K562 (cell line): ENCODE measurements around the gene UNC5B. TPM values are rescaled to one million over a fixed set of nuclear protein-coding genes. Genes with fewer than 3 reads are reported as not detected.

Source experiments
- ATAC-seq: fragments of 200-7000 bp; cut with Tn5 transposase; 3 replicates; pipeline ENCODE4 v1.9.1; 2020; ENCODE audit warnings: moderate library complexity
- BruUV-seq: library from RNA; stranded (reverse); fragments of 400-500 nt; replicated peaks from 2 replicates; lab custom pipeline; 2021; lab: Mats Ljungman, UMichigan
- CTCF ChIA-PET: fragments of 300-600 bp; formaldehyde crosslinking; extraction: SDS; loops from one replicate; lab custom pipeline; 2021; ENCODE audit warnings: low intra/inter-chr PET ratio; lab: Yijun Ruan, JAX
- POLR2A ChIA-PET: fragments of 300-600, 350-650 bp; sonication (Branson Sonifier 250); formaldehyde crosslinking; extraction: SDS; loops from one replicate; lab custom pipeline; 2021; ENCODE audit warnings: antibody characterized with exemption, inconsistent platforms; lab: Yijun Ruan, JAX
- DNase-seq, 4 experiments: peaks; one replicate each; pipeline versions ENCODE4 v3.0.0 to v3.0.0-alpha.2; 2011 to 2018; ENCODE audit warnings: low spot score in 3 of 4, mixed read lengths in 3 of 4; ENCODE audit errors: extremely low read depth in 1 of 4
- FAIRE-seq: peaks from 2 replicates; lab custom pipeline; 2011; peaks lifted over from hg19 to GRCh38; lab: Jason Lieb, UNC
- H2AFZ ChIP-seq: 2 replicates; pipeline ENCODE4 v1.6.0; 2011; ENCODE audit warnings: low read depth, low read length, control low read depth, inconsistent platforms
- H3K27ac ChIP-seq: fragments of 200-600 bp; 3 replicates; pipeline ENCODE4 v1.8.0; 2011; ENCODE audit warnings: low read depth, mild to moderate bottlenecking, control low read depth, inconsistent platforms, low read length, moderate library complexity, mixed read lengths; ENCODE audit errors: extremely low read depth
- H3K27me3 ChIP-seq, 2 experiments: fragments of 300-600 bp in 1 of 2; 2 replicates in 1 of 2; 3 replicates in 1 of 2; pipeline versions ENCODE4 v1.6.0 to v1.8.0; 2011; ENCODE audit warnings: inconsistent platforms in 2 of 2, low read length in 2 of 2, mild to moderate bottlenecking in 1 of 2, mixed read lengths in 1 of 2, moderate library complexity in 1 of 2; ENCODE audit not compliant: control insufficient read depth in 2 of 2, insufficient read depth in 2 of 2
- H3K36me3 ChIP-seq: fragments of 300-600 bp; 3 replicates; pipeline ENCODE4 v1.8.0; 2011; ENCODE audit warnings: mild to moderate bottlenecking, low read length, inconsistent platforms; ENCODE audit not compliant: control insufficient read depth, insufficient read depth
- H3K4me1 ChIP-seq, 2 experiments: fragments of 200-600 bp in 1 of 2; replicated peaks in 1 of 2; 2 replicates in 1 of 2; 3 replicates in 1 of 2; pipeline versions ENCODE4 v1.5.1 to v1.8.0; 2011; ENCODE audit warnings: inconsistent platforms in 2 of 2, low read length in 2 of 2, mild to moderate bottlenecking in 1 of 2, mixed read lengths in 1 of 2, moderate library complexity in 1 of 2; ENCODE audit not compliant: control insufficient read depth in 2 of 2, insufficient read depth in 2 of 2
- H3K4me2 ChIP-seq: 2 replicates; pipeline ENCODE4 v1.6.1; 2011; ENCODE audit warnings: low read length, control low read depth, inconsistent platforms, mixed read lengths; ENCODE audit not compliant: insufficient read depth
- H3K4me3 ChIP-seq: fragments of 200-600 bp; sonication (generic), shearing (Covaris generic); 2 replicates; pipeline ENCODE4 v1.5.1; 2016; ENCODE audit warnings: control low read depth, inconsistent platforms
- H3K79me2 ChIP-seq: fragments of 200-600 bp; 3 replicates; pipeline ENCODE4 v1.8.0; 2011; ENCODE audit warnings: low read length, inconsistent platforms; ENCODE audit not compliant: control insufficient read depth, insufficient read depth
- H3K9ac ChIP-seq, 2 experiments: 2 replicates each; pipeline versions ENCODE4 v1.6.0 to v1.6.1; 2011; ENCODE audit warnings: low read depth in 2 of 2, low read length in 2 of 2, control low read depth in 1 of 2, inconsistent platforms in 1 of 2, mild to moderate bottlenecking in 1 of 2, mixed read lengths in 1 of 2; ENCODE audit not compliant: insufficient read depth in 1 of 2
- H3K9me1 ChIP-seq: one replicate; pipeline ENCODE4 v1.6.0; 2011; ENCODE audit warnings: inconsistent platforms, mild to moderate bottlenecking, low read length, moderate library complexity; ENCODE audit not compliant: control insufficient read depth, insufficient read depth
- H3K9me3 ChIP-seq: replicated peaks from 2 replicates; pipeline ENCODE4 v1.5.1; 2011; ENCODE audit warnings: low read depth, low read length, inconsistent platforms; ENCODE audit not compliant: control insufficient read depth, insufficient read depth
- H4K20me1 ChIP-seq: replicated peaks from 2 replicates; pipeline ENCODE4 v1.6.1; 2011; ENCODE audit warnings: low read length, inconsistent platforms, mixed read lengths; ENCODE audit not compliant: control insufficient read depth, insufficient read depth
- BCL6 ChIP-seq: fragments of 250-450 bp; sonication (Bioruptor Pico); IDR thresholded peaks from 2 replicates; pipeline ENCODE4 v1.4.0; 2020
- FOXK2 ChIP-seq, 2 experiments: fragments of 450-650 bp; IDR thresholded peaks in 1 of 2; conservative IDR thresholded peaks in 1 of 2; 2 replicates each; pipeline ENCODE4 v1.6.1; 2016; ENCODE audit warnings: low read depth in 2 of 2, mild to moderate bottlenecking in 1 of 2
- GTF2E2 ChIP-seq: fragments of 200-800 bp; sonication (Bioruptor generic); IDR thresholded peaks from 2 replicates; pipeline ENCODE4 v1.6.1; 2016; ENCODE audit warnings: missing genetic modification characterization, missing compliant biosample characterization
- HSF4 ChIP-seq: fragments of 250-450 bp; sonication (Bioruptor Pico); IDR thresholded peaks from 2 replicates; pipeline ENCODE4 v2.1.2; 2022; ENCODE audit warnings: mild to moderate bottlenecking, moderate library complexity, borderline replicate concordance
- KAT2B ChIP-seq: IDR thresholded peaks from one replicate; pipeline ENCODE4 v1.6.1; 2012; ENCODE audit warnings: low read depth, mild to moderate bottlenecking, control low read depth, inconsistent platforms, low read length, moderate library complexity
- MAFF ChIP-seq: IDR thresholded peaks from 2 replicates; pipeline ENCODE4 v1.6.1; 2012; ENCODE audit warnings: low read length, improper control_type of control experiment
- NCOA4 ChIP-seq: fragments of 450-650 bp; IDR thresholded peaks from 2 replicates; pipeline ENCODE4 v1.6.1; 2018; ENCODE audit warnings: mild to moderate bottlenecking; ENCODE audit not compliant: partially characterized antibody
- NR2C2 ChIP-seq, 2 experiments: fragments of 200-800 bp in 1 of 2; sonication (Bioruptor generic) in 1 of 2; sonication (generic) in 1 of 2; formaldehyde crosslinking in 1 of 2; IDR thresholded peaks; 2 replicates each; pipeline versions ENCODE4 v1.6.1 to v1.8.0; 2016 to 2022; ENCODE audit warnings: mild to moderate bottlenecking in 1 of 2, missing compliant biosample characterization in 1 of 2, missing genetic modification characterization in 1 of 2, missing genetic modification reagents in 1 of 2
- SIRT6 ChIP-seq: IDR thresholded peaks from one replicate; pipeline ENCODE4 v1.6.1; 2012; ENCODE audit warnings: low read depth, mild to moderate bottlenecking, control low read depth, inconsistent platforms, low read length, moderate library complexity
- SP1 ChIP-seq: sonication (generic); formaldehyde crosslinking; IDR thresholded peaks from 2 replicates; pipeline ENCODE4 v1.8.1; 2022; ENCODE audit warnings: mild to moderate bottlenecking, missing genetic modification reagents
- SUPT5H ChIP-seq: fragments of 450-650 bp; IDR thresholded peaks from 2 replicates; pipeline ENCODE4 v1.6.1; 2016
- TEAD1 ChIP-seq, 2 experiments: fragments of 450-650 bp in 1 of 2; sonication (generic) in 1 of 2; formaldehyde crosslinking; IDR thresholded peaks; 2 replicates each; pipeline versions ENCODE4 v1.4.0 to v1.8.0; 2020 to 2022; ENCODE audit warnings: mild to moderate bottlenecking in 2 of 2, missing genetic modification reagents in 1 of 2
- YBX1 ChIP-seq: fragments of 450-650 bp; IDR thresholded peaks from 2 replicates; pipeline ENCODE4 v1.7.1; 2016; ENCODE audit warnings: mild to moderate bottlenecking
- ZNF76 ChIP-seq: fragments of 250-450 bp; sonication (Bioruptor Pico); IDR thresholded peaks from 2 replicates; pipeline ENCODE4 v1.4.0; 2020; ENCODE audit warnings: mild to moderate bottlenecking, moderate library complexity, borderline replicate concordance
- WGBS: fragments of 100-300 bp; shearing (Covaris generic); methylation state at CpG from one replicate; pipeline ENCODE4 v1.1.6; 2016; ENCODE audit warnings: low coverage, mixed read lengths; ENCODE audit not compliant: insufficient coverage; ENCODE audit errors: missing lambda C conversion rate; 5-methylcytosine and 5-hydroxymethylcytosine counted together
- in situ Hi-C: fragments of 300-500 bp; cut with MboI; formaldehyde crosslinking; loops from 4 replicates; pipeline ENCODE4 v1.15.0; 2018; ENCODE audit warnings: inconsistent platforms, mixed read lengths
- intact Hi-C: fragments of 100-400 bp; cut with micrococcal nuclease; formaldehyde crosslinking; loops from 2 replicates; pipeline ENCODE4 v1.14.2; 2022
- polyA plus RNA-seq, 8 experiments: library from polyadenylated mRNA; depleted of rRNA in 4 of 8; stranded (reverse) in 5 of 8; unstranded in 3 of 8; fragments of >200 nt; fragmentation: Nextera tagmentation in 2 of 8; fragmentation: Illumina TruSeq in 1 of 8; extraction: Ambion mirVana in 2 of 8; extraction: Trizol in 1 of 8; gene quantifications; 2 replicates each; pipeline versions ENCODE4 v1.2.1 to v1.2.3, GENCODE V29; 2011 to 2014; ENCODE audit warnings: inconsistent platforms in 1 of 8, missing spikeins in 1 of 8
- total RNA-seq, 7 experiments: library from RNA; depleted of rRNA in 6 of 7; stranded (reverse); fragments of >200 nt in 6 of 7; fragmentation: Illumina TruSeq in 2 of 7; extraction: Trizol in 2 of 7; gene quantifications; 2 replicates each; pipeline versions ENCODE4 v1.2.1 to v1.2.3, GENCODE V29; 2011 to 2021; ENCODE audit warnings: low replicate concordance in 1 of 7
- TF ChIP-seq, protein P1 (sequence below): sonication (generic); formaldehyde crosslinking; IDR thresholded peaks from 2 replicates; pipeline ENCODE4 v1.9.0; 2022; ENCODE audit warnings: mild to moderate bottlenecking, missing genetic modification reagents
- TF ChIP-seq, protein P2 (sequence below): sonication (generic); formaldehyde crosslinking; IDR thresholded peaks from 2 replicates; pipeline ENCODE4 v1.5.0; 2020; ENCODE audit warnings: missing genetic modification reagents
- TF ChIP-seq, protein P3 (sequence below): fragments of 200-800 bp; sonication (Bioruptor generic); IDR thresholded peaks from 2 replicates; pipeline ENCODE4 v1.6.1; 2017; ENCODE audit warnings: missing genetic modification characterization, missing compliant biosample characterization
- TF ChIP-seq, protein P4 (sequence below): fragments of 250-450 bp; sonication (Bioruptor Pico); IDR thresholded peaks from 2 replicates; pipeline ENCODE4 v1.8.0; 2022; ENCODE audit warnings: inconsistent platforms

Gene UNC5B
- total and polyA plus RNA-seq, 9 of the 15 experiments (the other 6 are each of a cell fraction or from before 2014, with no cell fraction given), result 0.10 to 8.4 (median 2.1) TPM

DNA sequence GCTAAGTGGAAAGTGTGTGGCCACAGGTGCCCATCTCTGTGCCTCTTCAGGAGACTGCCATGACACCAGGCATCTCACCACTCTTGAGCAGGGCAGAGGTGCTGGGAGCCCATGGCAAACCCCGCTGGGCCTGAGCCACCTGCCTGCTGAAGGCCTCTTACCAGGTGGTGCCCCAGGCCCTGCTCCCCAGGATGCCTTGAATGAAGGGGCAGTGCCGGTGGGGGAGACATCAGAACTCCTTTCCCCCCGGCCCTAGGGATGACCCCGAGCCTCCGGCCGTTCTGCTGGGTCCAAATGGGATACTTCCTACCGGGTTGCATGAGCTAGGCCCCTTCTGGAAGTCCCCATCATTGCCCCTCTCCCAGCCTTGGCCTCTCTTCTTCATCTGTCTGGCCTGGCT is 37.6 kb downstream of the UNC5B start:
- no peak overlapping the region for H3K9ac ChIP-seq
- intact Hi-C loops (no loop called here), in situ Hi-C loops (no loop called here)
- no peaks in the 10 kb centered on the region for H3K79me2 ChIP-seq
- H4K20me1 ChIP-seq, result peaks cover 5% of the 10 kb centered on the region; the same call in 1 of the 2 replicates
- BruUV-seq, result no TSS peak
- 10% methylated on average over 6 of the region's 7 CpGs for WGBS
- peaks cover 11 to 16% of the 10 kb centered on the region in 2 experiments for H3K4me1 ChIP-seq
- H3K4me3 ChIP-seq, result no peak overlapping the region
- H3K9me1 ChIP-seq, result no peaks in the 10 kb centered on the region
- peaks cover 0 to 35% of the 10 kb centered on the region in 2 experiments; a peak in 2 of 5 replicates for H3K27me3 ChIP-seq
- no peak for DNase-seq
- no peaks in the 10 kb centered on the region for H3K36me3 ChIP-seq
- no peak overlapping the region for H3K4me2 ChIP-seq
- H3K27ac ChIP-seq, result no peak overlapping the region
- FAIRE-seq, result no peak
- ATAC-seq, result no peak
- POLR2A ChIA-PET, result interaction anchor here (0.6 to 0.9 kb wide), 3 partner anchors 16 to 177 kb away, joined by 3 to 5 read pairs (median 3); no protein-coding TSS in a partner anchor
- H2AFZ ChIP-seq, result no peak overlapping the region
- CTCF ChIA-PET, result no interaction called here
- H3K9me3 ChIP-seq, result no peaks in the 10 kb centered on the region
- TF ChIP-seq NCOA4 (no peak), TEAD1 (CRISPR knock-in tag; IDR thresholded peaks at IDR 0.05) (no peak), MAFF (no peak), KAT2B (no peak), BCL6 (CRISPR knock-in tag) (no peak), GTF2E2 (tag) (no peak), FOXK2 (conservative IDR thresholded peaks at IDR 0.05 in 1 of 2, IDR thresholded peaks at IDR 0.05 in 1 of 2; ENCODE audit: low read depth in 2 of 2) (no peak), HSF4 (CRISPR knock-in tag) (no peak), SUPT5H (no peak), ZNF76 (CRISPR knock-in tag) (no peak), SIRT6 (no peak), SP1 (CRISPR knock-in tag) (no peak), NR2C2 (CRISPR knock-in tag; IDR thresholded peaks at IDR 0.05) (no peak), NR2C2 (tag; IDR thresholded peaks at IDR 0.05) (no peak), YBX1 (no peak)
- TF ChIP-seq, protein P1, sequence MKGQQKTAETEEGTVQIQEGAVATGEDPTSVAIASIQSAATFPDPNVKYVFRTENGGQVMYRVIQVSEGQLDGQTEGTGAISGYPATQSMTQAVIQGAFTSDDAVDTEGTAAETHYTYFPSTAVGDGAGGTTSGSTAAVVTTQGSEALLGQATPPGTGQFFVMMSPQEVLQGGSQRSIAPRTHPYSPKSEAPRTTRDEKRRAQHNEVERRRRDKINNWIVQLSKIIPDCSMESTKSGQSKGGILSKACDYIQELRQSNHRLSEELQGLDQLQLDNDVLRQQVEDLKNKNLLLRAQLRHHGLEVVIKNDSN (CRISPR knock-in tag), result no peak
- TF ChIP-seq, protein P2, sequence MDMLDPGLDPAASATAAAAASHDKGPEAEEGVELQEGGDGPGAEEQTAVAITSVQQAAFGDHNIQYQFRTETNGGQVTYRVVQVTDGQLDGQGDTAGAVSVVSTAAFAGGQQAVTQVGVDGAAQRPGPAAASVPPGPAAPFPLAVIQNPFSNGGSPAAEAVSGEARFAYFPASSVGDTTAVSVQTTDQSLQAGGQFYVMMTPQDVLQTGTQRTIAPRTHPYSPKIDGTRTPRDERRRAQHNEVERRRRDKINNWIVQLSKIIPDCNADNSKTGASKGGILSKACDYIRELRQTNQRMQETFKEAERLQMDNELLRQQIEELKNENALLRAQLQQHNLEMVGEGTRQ (CRISPR knock-in tag), result no peak
- TF ChIP-seq, protein P3, sequence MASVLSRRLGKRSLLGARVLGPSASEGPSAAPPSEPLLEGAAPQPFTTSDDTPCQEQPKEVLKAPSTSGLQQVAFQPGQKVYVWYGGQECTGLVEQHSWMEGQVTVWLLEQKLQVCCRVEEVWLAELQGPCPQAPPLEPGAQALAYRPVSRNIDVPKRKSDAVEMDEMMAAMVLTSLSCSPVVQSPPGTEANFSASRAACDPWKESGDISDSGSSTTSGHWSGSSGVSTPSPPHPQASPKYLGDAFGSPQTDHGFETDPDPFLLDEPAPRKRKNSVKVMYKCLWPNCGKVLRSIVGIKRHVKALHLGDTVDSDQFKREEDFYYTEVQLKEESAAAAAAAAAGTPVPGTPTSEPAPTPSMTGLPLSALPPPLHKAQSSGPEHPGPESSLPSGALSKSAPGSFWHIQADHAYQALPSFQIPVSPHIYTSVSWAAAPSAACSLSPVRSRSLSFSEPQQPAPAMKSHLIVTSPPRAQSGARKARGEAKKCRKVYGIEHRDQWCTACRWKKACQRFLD (CRISPR knock-in tag), result no peak
- TF ChIP-seq, protein P4, sequence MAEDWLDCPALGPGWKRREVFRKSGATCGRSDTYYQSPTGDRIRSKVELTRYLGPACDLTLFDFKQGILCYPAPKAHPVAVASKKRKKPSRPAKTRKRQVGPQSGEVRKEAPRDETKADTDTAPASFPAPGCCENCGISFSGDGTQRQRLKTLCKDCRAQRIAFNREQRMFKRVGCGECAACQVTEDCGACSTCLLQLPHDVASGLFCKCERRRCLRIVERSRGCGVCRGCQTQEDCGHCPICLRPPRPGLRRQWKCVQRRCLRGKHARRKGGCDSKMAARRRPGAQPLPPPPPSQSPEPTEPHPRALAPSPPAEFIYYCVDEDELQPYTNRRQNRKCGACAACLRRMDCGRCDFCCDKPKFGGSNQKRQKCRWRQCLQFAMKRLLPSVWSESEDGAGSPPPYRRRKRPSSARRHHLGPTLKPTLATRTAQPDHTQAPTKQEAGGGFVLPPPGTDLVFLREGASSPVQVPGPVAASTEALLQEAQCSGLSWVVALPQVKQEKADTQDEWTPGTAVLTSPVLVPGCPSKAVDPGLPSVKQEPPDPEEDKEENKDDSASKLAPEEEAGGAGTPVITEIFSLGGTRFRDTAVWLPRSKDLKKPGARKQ (CRISPR knock-in tag), result no peak
